Measurements from ENCODE around the gene TMEM238.
"Not testable (repeated sequence)": the region's sequence is repeated elsewhere in the genome, so short reads cannot be mapped to it uniquely, and the experiment has no call there.

TMEM238 gene

GRCh38 chr19:55339889-55340783 is 44.0 kb downstream of the TMEM238 start:
- no peak for DNase-seq (ENCODE audit: low spot score)

GRCh38 chr19:55339105-55339888 is 44.8 kb downstream of the TMEM238 start, which contains the start of gene KMT5C:
Gene KMT5C (plus strand): TSS chr19:55339876. CDS start chr19:55341937, 2,061 bp downstream.
- peak; percentile 100 for DNase-seq (ENCODE audit: low spot score)

- no peak for DNase-seq (ENCODE audit: low spot score)
Measured at GRCh38 chr19:55336101-55336500, 48.0 kb downstream of the TMEM238 start.

- no peak for DNase-seq (ENCODE audit: low spot score)
Measured at GRCh38 chr19:55333870-55334269, 50.2 kb downstream of the TMEM238 start.

GRCh38 chr19:55329791-55330190 is 54.3 kb downstream of the TMEM238 start:
- not testable (repeated sequence) for DNase-seq (ENCODE audit: low spot score)
